Chondrocyte (in vitro differentiated cells): Measurements from ENCODE around the gene WDR41. TPM values are rescaled to one million over a fixed set of nuclear protein-coding genes. Genes with fewer than 3 reads are reported as not detected.
"Not testable (repeated sequence)": the region's sequence is repeated elsewhere in the genome, so short reads cannot be mapped to it uniquely, and the experiment has no call there.

Source experiments
- DNase-seq: peaks from one replicate; pipeline ENCODE4 v3.0.0; 2021; ENCODE audit warnings: mixed read lengths, low spot score
- H3K27ac Mint-ChIP-seq: one replicate; pipeline ENCODE4 v1.8.0; 2021; ENCODE audit warnings: mild to moderate bottlenecking, moderate library complexity, mixed read lengths; ENCODE audit not compliant: unreplicated experiment
- H3K27me3 Mint-ChIP-seq: 2 replicates; pipeline ENCODE4 v1.8.0; 2021; ENCODE audit warnings: low read depth, mixed read lengths
- H3K36me3 Mint-ChIP-seq: 2 replicates; pipeline ENCODE4 v1.8.0; 2021; ENCODE audit warnings: low read depth, mixed read lengths
- H3K4me1 Mint-ChIP-seq: 2 replicates; pipeline ENCODE4 v1.8.0; 2021; ENCODE audit warnings: low read depth, mild to moderate bottlenecking, mixed read lengths
- H3K4me3 Mint-ChIP-seq: one replicate; pipeline ENCODE4 v1.8.0; 2021; ENCODE audit warnings: mild to moderate bottlenecking, moderate library complexity, mixed read lengths; ENCODE audit not compliant: unreplicated experiment
- H3K9me3 Mint-ChIP-seq: 2 replicates; pipeline ENCODE4 v1.8.0; 2021; ENCODE audit warnings: low read depth, mixed read lengths
- total RNA-seq: library from RNA; stranded (reverse); gene quantifications from 3 replicates; pipeline ENCODE4 v1.2.1, GENCODE V29; 2021
- TF ChIP-seq, protein P1 (sequence below): fragments of 200-600 bp; sonication (generic); IDR thresholded peaks from 2 replicates; pipeline ENCODE4 v1.5.0; 2021; ENCODE audit warnings: antibody characterized with exemption, mild to moderate bottlenecking, moderate library complexity

Gene WDR41
- total RNA-seq, 1 donor from 2014 or later = 124 TPM

DNA sequence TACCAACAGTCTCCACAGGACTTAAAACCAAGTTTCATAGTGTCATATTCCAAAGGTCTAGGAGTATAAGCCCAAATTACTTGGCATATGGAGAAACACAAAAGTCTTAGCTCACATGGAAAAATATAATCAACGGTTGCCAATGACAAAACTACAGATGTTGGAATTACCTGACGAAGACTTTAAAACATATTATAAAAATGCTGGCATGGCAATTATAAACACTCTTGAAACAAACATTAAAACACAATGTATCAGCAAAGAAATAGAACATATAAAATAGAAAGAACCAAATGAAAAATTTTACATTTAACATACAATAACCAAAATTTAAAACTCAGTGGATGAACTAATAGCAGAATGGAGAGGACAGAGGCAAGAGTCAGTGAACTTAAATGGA is 7.9 kb upstream of the WDR41 start:
- no peak for DNase-seq
- H3K4me1 Mint-ChIP-seq = no peaks in the 10 kb centered on the region
- TF ChIP-seq, protein P1, sequence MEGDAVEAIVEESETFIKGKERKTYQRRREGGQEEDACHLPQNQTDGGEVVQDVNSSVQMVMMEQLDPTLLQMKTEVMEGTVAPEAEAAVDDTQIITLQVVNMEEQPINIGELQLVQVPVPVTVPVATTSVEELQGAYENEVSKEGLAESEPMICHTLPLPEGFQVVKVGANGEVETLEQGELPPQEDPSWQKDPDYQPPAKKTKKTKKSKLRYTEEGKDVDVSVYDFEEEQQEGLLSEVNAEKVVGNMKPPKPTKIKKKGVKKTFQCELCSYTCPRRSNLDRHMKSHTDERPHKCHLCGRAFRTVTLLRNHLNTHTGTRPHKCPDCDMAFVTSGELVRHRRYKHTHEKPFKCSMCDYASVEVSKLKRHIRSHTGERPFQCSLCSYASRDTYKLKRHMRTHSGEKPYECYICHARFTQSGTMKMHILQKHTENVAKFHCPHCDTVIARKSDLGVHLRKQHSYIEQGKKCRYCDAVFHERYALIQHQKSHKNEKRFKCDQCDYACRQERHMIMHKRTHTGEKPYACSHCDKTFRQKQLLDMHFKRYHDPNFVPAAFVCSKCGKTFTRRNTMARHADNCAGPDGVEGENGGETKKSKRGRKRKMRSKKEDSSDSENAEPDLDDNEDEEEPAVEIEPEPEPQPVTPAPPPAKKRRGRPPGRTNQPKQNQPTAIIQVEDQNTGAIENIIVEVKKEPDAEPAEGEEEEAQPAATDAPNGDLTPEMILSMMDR = no peak
- H3K36me3 Mint-ChIP-seq = peaks cover 18% of the 10 kb centered on the region
- peaks cover 57% of the 10 kb centered on the region for H3K27me3 Mint-ChIP-seq
- no peak overlapping the region for H3K27ac Mint-ChIP-seq
- H3K9me3 Mint-ChIP-seq = peaks cover 33% of the 10 kb centered on the region
- no peak overlapping the region for H3K4me3 Mint-ChIP-seq

DNA sequence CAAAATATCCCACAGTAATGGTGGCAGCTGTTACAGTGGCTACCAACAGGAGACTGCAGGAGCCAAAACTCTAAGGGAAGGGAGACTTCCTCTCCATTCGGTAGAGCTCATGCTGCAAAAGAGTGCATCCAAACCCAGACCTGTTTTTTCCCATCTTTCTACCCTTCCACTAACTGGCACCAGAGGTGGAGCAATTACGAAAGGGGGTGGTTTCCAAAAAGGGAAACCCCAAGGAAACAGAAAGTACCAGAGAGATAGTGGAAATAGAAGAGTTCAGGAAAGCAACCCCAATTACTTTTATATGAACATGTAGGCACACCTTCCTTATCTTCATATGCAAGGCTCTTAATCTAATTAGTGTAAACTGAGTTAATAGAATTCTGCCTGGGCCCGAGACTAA is 7.3 kb upstream of the WDR41 start:
- no peaks in the 10 kb centered on the region for H3K4me1 Mint-ChIP-seq
- H3K4me3 Mint-ChIP-seq = no peak overlapping the region
- H3K27ac Mint-ChIP-seq = no peak overlapping the region
- peaks cover 21% of the 10 kb centered on the region for H3K36me3 Mint-ChIP-seq
- peaks cover 56% of the 10 kb centered on the region for H3K27me3 Mint-ChIP-seq
- TF ChIP-seq, protein P1 = no peak
- H3K9me3 Mint-ChIP-seq = peaks cover 28% of the 10 kb centered on the region
- no peak for DNase-seq

DNA sequence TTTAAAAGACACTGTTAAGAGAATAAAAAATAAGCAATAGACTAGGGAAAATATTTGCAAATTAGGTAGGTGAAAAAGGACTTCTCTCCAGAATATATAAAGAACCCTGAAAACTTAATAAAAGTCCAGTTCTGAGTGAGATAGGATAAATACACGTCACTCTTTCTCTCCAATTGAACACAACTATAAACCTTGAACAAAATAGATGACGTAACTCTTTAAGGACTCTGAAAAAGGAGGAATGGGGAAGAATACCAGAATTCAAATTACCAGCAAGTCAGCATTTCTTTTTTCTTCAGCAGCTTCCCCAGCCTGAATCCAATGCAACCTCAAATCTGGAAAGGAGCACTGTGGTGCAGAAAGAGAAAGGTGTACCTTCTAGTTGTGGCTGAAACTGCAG is 6.8 kb upstream of the WDR41 start:
- Mint-ChIP-seq H3K4me3 (no peak overlapping the region), H3K36me3 (peaks cover 19% of the 10 kb centered on the region), H3K4me1 (no peaks in the 10 kb centered on the region), H3K27ac (no peak overlapping the region), H3K27me3 (peaks cover 51% of the 10 kb centered on the region), H3K9me3 (peaks cover 23% of the 10 kb centered on the region)
- DNase-seq = no peak
- TF ChIP-seq, protein P1 = no peak

DNA sequence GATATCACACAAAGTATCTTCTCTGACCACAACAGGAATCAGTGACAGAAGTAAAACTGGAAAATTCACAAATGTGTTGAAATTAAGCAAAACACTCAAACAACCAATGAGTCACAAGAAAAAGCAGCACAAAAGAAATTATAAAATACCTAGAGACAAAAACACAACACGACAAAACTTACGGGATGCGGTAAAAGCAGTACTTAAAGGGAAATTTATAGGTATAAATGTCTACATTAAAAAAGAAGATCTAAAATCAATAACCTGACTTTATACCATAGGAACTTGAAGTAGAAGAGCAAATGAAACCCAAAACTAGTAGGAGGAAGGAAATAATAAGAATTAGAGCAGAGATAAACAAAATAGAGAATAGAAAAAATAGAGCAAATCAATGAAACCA is 2.8 kb upstream of the WDR41 start:
- Mint-ChIP-seq H3K4me3 (no peak overlapping the region), H3K36me3 (peaks cover 5% of the 10 kb centered on the region), H3K27ac (no peak overlapping the region), H3K9me3 (no peaks in the 10 kb centered on the region), H3K27me3 (peaks cover 36% of the 10 kb centered on the region), H3K4me1 (peaks cover 14% of the 10 kb centered on the region)
- TF ChIP-seq, protein P1 = no peak
- no peak for DNase-seq

DNA sequence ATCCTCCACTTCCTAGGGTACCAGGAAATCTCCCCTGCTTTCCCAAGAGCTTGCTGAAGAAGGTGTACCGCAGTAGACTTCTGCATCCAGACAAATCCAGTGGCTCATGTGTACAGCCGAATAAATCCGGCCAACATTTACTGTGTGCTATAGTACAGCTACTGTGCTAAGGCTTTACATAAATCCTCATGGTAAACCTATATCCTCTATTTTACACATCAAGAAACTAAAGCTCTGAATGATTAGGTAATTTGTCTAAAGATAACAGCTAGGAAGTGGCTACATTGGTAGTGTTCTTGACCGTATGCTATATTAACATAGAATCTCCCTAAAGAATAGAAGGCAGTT is 511 bp upstream of the WDR41 start:
- H3K9me3 Mint-ChIP-seq = no peaks in the 10 kb centered on the region
- H3K27me3 Mint-ChIP-seq = peaks cover 27% of the 10 kb centered on the region
- peak overlapping the region; percentile 85 for H3K27ac Mint-ChIP-seq
- DNase-seq = no peak
- peaks cover 9% of the 10 kb centered on the region for H3K36me3 Mint-ChIP-seq
- peaks cover 31% of the 10 kb centered on the region for H3K4me1 Mint-ChIP-seq
- H3K4me3 Mint-ChIP-seq = peak overlapping the region; percentile 93
- TF ChIP-seq, protein P1 = peak; percentile 12

DNA sequence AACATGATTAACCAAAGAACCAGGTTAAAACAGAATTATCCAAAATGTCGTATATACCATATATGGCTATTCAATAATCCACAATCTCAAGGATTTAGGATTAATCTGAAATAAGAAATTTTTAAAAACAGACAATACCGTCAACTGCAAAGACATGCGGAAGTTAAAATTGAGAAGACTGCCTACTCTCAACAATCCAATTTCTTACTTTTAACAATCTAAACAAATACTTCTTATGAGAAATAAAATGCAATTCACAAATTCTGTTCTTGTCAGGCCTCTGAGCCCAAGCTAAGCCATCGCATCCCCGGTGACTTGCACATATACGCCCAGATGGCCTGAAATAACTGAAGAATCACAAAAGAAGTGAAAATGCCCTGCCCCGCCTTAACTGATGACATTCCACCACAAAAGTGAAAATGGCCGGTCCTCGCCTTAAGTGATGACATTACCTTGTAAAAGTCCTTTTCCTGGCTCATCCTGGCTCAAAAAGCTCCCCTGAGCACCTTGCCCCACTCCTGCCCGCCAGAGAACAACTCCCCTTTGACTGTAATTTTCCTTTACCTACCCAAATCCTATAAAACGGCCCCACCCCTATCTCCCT is 1.3 kb downstream of the WDR41 start:
- H3K9me3 Mint-ChIP-seq, DNase-seq: not testable (repeated sequence)
- H3K27me3 Mint-ChIP-seq = peaks cover 12% of the 10 kb centered on the region
- peak overlapping the region; percentile 93 for H3K4me3 Mint-ChIP-seq
- peaks cover 31% of the 10 kb centered on the region for H3K4me1 Mint-ChIP-seq
- H3K36me3 Mint-ChIP-seq = peaks cover 15% of the 10 kb centered on the region
- H3K27ac Mint-ChIP-seq = peak overlapping the region; percentile 98
